Neural progenitor cell (in vitro differentiated cells): ENCODE results near the gene FBXL13. TPM values are rescaled to one million over a fixed set of nuclear protein-coding genes. Genes with fewer than 3 reads are reported as not detected.

Experiments
- DNase-seq: peaks from one replicate; pipeline ENCODE4 v3.0.0-alpha.2; 2016; ENCODE audit warnings: low spot score
- H2AFZ ChIP-seq: fragments of 200-600 bp; sonication (generic); replicated peaks from 2 replicates; pipeline ENCODE4 v1.6.1; 2016; ENCODE audit warnings: antibody characterized with exemption
- H3F3A ChIP-seq: fragments of 200-600 bp; sonication (generic); 2 replicates; pipeline ENCODE4 v1.6.1; 2016; ENCODE audit warnings: antibody characterized with exemption, low read depth
- H3K27ac ChIP-seq: fragments of 200-600 bp; sonication (generic); 2 replicates; pipeline ENCODE4 v1.5.1; 2016; ENCODE audit warnings: mild to moderate bottlenecking
- H3K27me3 ChIP-seq: fragments of 200-600 bp; sonication (generic); 2 replicates; pipeline ENCODE4 v1.6.1; 2016; ENCODE audit warnings: mild to moderate bottlenecking, moderate library complexity
- H3K36me3 ChIP-seq: fragments of 200-600 bp; sonication (generic); 2 replicates; pipeline ENCODE4 v1.5.1; 2016
- H3K4me1 ChIP-seq: fragments of 200-600 bp; sonication (generic); 2 replicates; pipeline ENCODE4 v1.6.1; 2016; ENCODE audit warnings: mixed run types
- H3K4me2 ChIP-seq: fragments of 200-600 bp; sonication (generic); 2 replicates; pipeline ENCODE4 v1.6.1; 2016
- H3K4me3 ChIP-seq: fragments of 200-600 bp; sonication (generic); 2 replicates; pipeline ENCODE4 v1.5.1; 2016
- H3K79me2 ChIP-seq: fragments of 200-600 bp; sonication (generic); 2 replicates; pipeline ENCODE4 v1.6.1; 2016; ENCODE audit warnings: low read depth
- H3K9ac ChIP-seq: fragments of 200-600 bp; sonication (generic); 2 replicates; pipeline ENCODE4 v1.6.1; 2016
- H3K9me3 ChIP-seq: fragments of 200-600 bp; sonication (generic); 2 replicates; pipeline ENCODE4 v1.5.1; 2016; ENCODE audit warnings: low read depth
- H4K20me1 ChIP-seq: fragments of 200-600 bp; sonication (generic); 2 replicates; pipeline ENCODE4 v1.6.1; 2016; ENCODE audit warnings: low read depth
- H3K27ac Mint-ChIP-seq: 3 replicates; pipeline ENCODE4 v1.8.0; 2021; ENCODE audit warnings: mixed read lengths
- H3K27me3 Mint-ChIP-seq: 2 replicates; pipeline ENCODE4 v1.8.0; 2022; ENCODE audit warnings: low read depth, mild to moderate bottlenecking, inconsistent platforms, moderate library complexity, mixed read lengths; ENCODE audit not compliant: insufficient read depth
- H3K36me3 Mint-ChIP-seq: 3 replicates; pipeline ENCODE4 v1.8.0; 2021; ENCODE audit warnings: mixed read lengths
- H3K4me1 Mint-ChIP-seq: 3 replicates; pipeline ENCODE4 v1.8.0; 2021; ENCODE audit warnings: mixed read lengths
- H3K4me3 Mint-ChIP-seq: 3 replicates; pipeline ENCODE4 v1.8.0; 2021; ENCODE audit warnings: mild to moderate bottlenecking, moderate library complexity, mixed read lengths
- H3K9me3 Mint-ChIP-seq: 3 replicates; pipeline ENCODE4 v1.8.0; 2020; ENCODE audit warnings: mixed read lengths
- CTCF ChIP-seq: fragments of 200-600 bp; sonication (generic); IDR thresholded peaks from 2 replicates; pipeline ENCODE4 v1.5.1; 2017; ENCODE audit warnings: antibody characterized with exemption, mild to moderate bottlenecking
- EZH2 ChIP-seq: fragments of 200-600 bp; sonication (generic); IDR thresholded peaks from 2 replicates; pipeline ENCODE4 v1.6.1; 2017; ENCODE audit warnings: antibody characterized with exemption, mild to moderate bottlenecking, moderate library complexity
- EZH2phosphoT487 ChIP-seq: fragments of 200-600 bp; sonication (generic); IDR thresholded peaks from 2 replicates; pipeline ENCODE4 v1.6.1; 2017; ENCODE audit warnings: antibody characterized with exemption
- total RNA-seq: library from RNA; depleted of rRNA; stranded (reverse); fragments of >200 nt; gene quantifications from 2 replicates; pipeline ENCODE4 v1.2.3, GENCODE V29; 2015; ENCODE audit warnings: low replicate concordance

Gene FBXL13
- total RNA-seq, 1 donor from 2014 or later: 8.2 TPM

- Histone ChIP-seq H3K27me3 (no peaks in the 10 kb centered on the region), H3K4me2 (no peak overlapping the region), H3K79me2 (no peaks in the 10 kb centered on the region), H4K20me1 (no peaks in the 10 kb centered on the region), H3K9me3 (no peaks in the 10 kb centered on the region), H3K27ac (no peak overlapping the region), H3K4me1 (peaks cover 19% of the 10 kb centered on the region), H3K4me3 (no peak overlapping the region), H3K36me3 (no peaks in the 10 kb centered on the region), H3K9ac (no peak overlapping the region), H2AFZ (no peak overlapping the region), H3F3A (peaks cover 6% of the 10 kb centered on the region)
- Mint-ChIP-seq H3K4me1 (peaks cover 19% of the 10 kb centered on the region), H3K27ac (no peak overlapping the region), H3K27me3 (peaks cover 3% of the 10 kb centered on the region), H3K36me3 (peaks cover 3% of the 10 kb centered on the region), H3K9me3 (peaks cover 2% of the 10 kb centered on the region), H3K4me3 (no peak overlapping the region)
- DNase-seq: no peak
- TF ChIP-seq CTCF (no peak), EZH2 (no peak), EZH2phosphoT487 (no peak)
Measured at GRCh38 chr7:102927312-102927933, 147.2 kb downstream of the FBXL13 start.

GRCh38 chr7:102926783-102927140, 147.8 kb downstream of the FBXL13 start:
- no peak overlapping the region for H3K9ac ChIP-seq

GRCh38 chr7:102925976-102926782, 148.4 kb downstream of the FBXL13 start:
- H3K27me3 Mint-ChIP-seq: peaks cover 3% of the 10 kb centered on the region
- H3K79me2 ChIP-seq: no peaks in the 10 kb centered on the region
- no peak overlapping the region for H3K4me3 Mint-ChIP-seq
- H3K27ac Mint-ChIP-seq: no peak overlapping the region
- H3K9ac ChIP-seq: no peak overlapping the region
- H3K27me3 ChIP-seq: no peaks in the 10 kb centered on the region
- TF ChIP-seq EZH2phosphoT487 (no peak), EZH2 (no peak), CTCF (no peak)
- H4K20me1 ChIP-seq: no peaks in the 10 kb centered on the region
- H3K36me3 Mint-ChIP-seq: peaks cover 3% of the 10 kb centered on the region
- no peaks in the 10 kb centered on the region for H3K36me3 ChIP-seq
- no peaks in the 10 kb centered on the region for H3K9me3 ChIP-seq
- no peak overlapping the region for H3K4me2 ChIP-seq
- H3K4me1 ChIP-seq: peaks cover 19% of the 10 kb centered on the region
- no peak for DNase-seq
- no peak overlapping the region for H3K4me3 ChIP-seq
- H2AFZ ChIP-seq: no peak overlapping the region
- no peaks in the 10 kb centered on the region for H3F3A ChIP-seq
- peaks cover 2% of the 10 kb centered on the region for H3K9me3 Mint-ChIP-seq
- H3K27ac ChIP-seq: no peak overlapping the region
- H3K4me1 Mint-ChIP-seq: peaks cover 19% of the 10 kb centered on the region

More at GRCh38 chr7:102926783-102927140, 147.8 kb downstream of the FBXL13 start:
- Histone ChIP-seq H4K20me1 (no peaks in the 10 kb centered on the region), H3F3A (no peaks in the 10 kb centered on the region), H3K27me3 (no peaks in the 10 kb centered on the region), H3K79me2 (no peaks in the 10 kb centered on the region), H3K27ac (no peak overlapping the region), H3K4me1 (peaks cover 19% of the 10 kb centered on the region), H3K36me3 (no peaks in the 10 kb centered on the region), H2AFZ (no peak overlapping the region), H3K4me2 (no peak overlapping the region), H3K4me3 (no peak overlapping the region), H3K9me3 (no peaks in the 10 kb centered on the region)
- DNase-seq: no peak
- no peak for TF ChIP-seq EZH2phosphoT487
- TF ChIP-seq CTCF: no peak
- no peak for TF ChIP-seq EZH2
- H3K4me3 Mint-ChIP-seq: no peak overlapping the region
- H3K27ac Mint-ChIP-seq: no peak overlapping the region
- peaks cover 3% of the 10 kb centered on the region for H3K27me3 Mint-ChIP-seq
- H3K4me1 Mint-ChIP-seq: peaks cover 19% of the 10 kb centered on the region
- peaks cover 3% of the 10 kb centered on the region for H3K36me3 Mint-ChIP-seq
- H3K9me3 Mint-ChIP-seq: peaks cover 2% of the 10 kb centered on the region
